ENCODE measurements around the gene COL26A1. TPM values are rescaled to one million over a fixed set of nuclear protein-coding genes. Genes with fewer than 3 reads are reported as not detected.
"Not testable (repeated sequence)": the region's sequence is repeated elsewhere in the genome, so short reads cannot be mapped to it uniquely, and the experiment has no call there.

Gene COL26A1
- total RNA-seq, 2 experiments from 2014 or later, result not detected

DNA sequence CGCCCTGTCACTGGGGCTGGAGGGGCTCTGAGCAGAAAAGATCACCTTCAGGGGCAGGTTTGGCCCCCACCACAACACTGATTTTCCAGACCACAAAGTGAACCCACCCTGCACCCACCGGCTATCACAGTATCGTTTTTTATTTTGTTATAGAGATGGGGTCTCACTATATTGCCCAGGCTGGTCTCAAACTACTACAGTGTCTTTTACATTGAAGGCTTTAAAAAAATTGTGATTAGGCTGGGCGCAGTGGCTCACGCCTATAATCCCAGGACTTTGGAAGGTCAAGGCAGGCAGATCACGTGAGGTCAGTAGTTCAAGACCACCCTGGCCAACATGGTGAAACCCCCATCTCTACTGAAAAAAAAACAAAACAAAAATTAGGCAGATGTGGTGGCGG is 125.1 kb downstream of the COL26A1 start:
- no peaks in the 10 kb centered on the region for H3K4me1 ChIP-seq (ENCODE audit: insufficient read depth, low read length, poor library complexity, severe bottlenecking)
- no peak for DNase-seq (ENCODE audit: low spot score)
- no peak overlapping the region for H2AFZ ChIP-seq (ENCODE audit: low read length)
- no peaks in the 10 kb centered on the region for H3K79me2 ChIP-seq (ENCODE audit: insufficient read depth, low read depth, low read length)
- CTCF ChIA-PET (ENCODE audit: unreplicated experiment), result no interaction called here
- H3K9me3 ChIP-seq (ENCODE audit: low read length), result no peaks in the 10 kb centered on the region
- BruUV-seq (replicated peaks), result no TSS peak
- H3K9me2 ChIP-seq (ENCODE audit: insufficient read depth, low read length), result no peaks in the 10 kb centered on the region
- no peak overlapping the region for H3K4me2 ChIP-seq (ENCODE audit: low read length)
- no peaks in the 10 kb centered on the region for H4K20me1 ChIP-seq (ENCODE audit: insufficient read depth, low read length)
- no peak overlapping the region for H3K27ac ChIP-seq (ENCODE audit: low read depth, low read length, poor library complexity, severe bottlenecking)
- POLR2A ChIA-PET, result interaction anchor here (0.7 kb wide), 1 partner anchor 86 kb away, joined by 3 read pairs; no protein-coding TSS in a partner anchor
- intact Hi-C loops (cut with micrococcal nuclease; ENCODE audit: unreplicated experiment), result no loop called here
- H3K4me3 ChIP-seq (ENCODE audit: low read depth, low read length, poor library complexity, severe bottlenecking), result no peak overlapping the region
- TF ChIP-seq, protein P1, sequence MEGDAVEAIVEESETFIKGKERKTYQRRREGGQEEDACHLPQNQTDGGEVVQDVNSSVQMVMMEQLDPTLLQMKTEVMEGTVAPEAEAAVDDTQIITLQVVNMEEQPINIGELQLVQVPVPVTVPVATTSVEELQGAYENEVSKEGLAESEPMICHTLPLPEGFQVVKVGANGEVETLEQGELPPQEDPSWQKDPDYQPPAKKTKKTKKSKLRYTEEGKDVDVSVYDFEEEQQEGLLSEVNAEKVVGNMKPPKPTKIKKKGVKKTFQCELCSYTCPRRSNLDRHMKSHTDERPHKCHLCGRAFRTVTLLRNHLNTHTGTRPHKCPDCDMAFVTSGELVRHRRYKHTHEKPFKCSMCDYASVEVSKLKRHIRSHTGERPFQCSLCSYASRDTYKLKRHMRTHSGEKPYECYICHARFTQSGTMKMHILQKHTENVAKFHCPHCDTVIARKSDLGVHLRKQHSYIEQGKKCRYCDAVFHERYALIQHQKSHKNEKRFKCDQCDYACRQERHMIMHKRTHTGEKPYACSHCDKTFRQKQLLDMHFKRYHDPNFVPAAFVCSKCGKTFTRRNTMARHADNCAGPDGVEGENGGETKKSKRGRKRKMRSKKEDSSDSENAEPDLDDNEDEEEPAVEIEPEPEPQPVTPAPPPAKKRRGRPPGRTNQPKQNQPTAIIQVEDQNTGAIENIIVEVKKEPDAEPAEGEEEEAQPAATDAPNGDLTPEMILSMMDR (conservative IDR thresholded peaks at IDR 0.05; ENCODE audit: low read length), result no peak
- H3K36me3 ChIP-seq (ENCODE audit: insufficient read depth, low read length), result no peaks in the 10 kb centered on the region

DNA sequence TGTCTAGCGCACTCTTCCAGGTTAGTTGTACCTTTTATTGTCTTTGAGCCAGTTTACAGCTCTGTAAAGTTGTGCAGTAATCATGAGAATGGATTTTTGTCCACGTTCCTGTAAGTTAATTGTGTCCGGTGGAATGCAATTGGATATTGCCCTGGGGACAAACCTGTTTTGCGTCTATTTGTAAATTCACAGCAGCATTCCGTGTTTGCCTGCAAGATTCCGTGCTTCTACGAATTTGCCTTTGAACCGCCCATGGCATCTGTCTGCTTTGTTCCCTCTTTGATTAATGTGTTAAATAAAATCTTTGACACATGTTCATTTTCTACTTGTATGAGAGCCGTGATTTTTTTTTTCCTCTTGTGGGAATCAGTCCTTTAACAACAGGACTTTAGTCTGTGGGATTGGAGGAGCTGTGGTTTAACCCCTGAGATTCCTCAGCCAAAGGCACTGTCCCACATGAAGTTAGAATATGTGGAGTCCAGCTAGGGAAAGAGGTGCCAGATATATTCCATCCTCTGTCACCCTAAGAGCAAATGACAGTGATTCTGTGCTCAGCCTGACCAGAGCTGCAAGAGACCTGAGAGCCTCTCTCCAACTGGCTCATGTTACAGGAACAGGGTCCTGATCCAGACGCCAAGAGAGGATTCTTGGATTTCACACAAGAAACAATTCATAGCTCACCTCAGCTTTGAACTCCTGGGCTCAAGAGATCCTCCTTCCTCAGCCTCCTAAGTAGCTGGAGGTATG is 126.3 kb downstream of the COL26A1 start:
- no peak for TF ChIP-seq EZH2phosphoT487 (IDR thresholded peaks at IDR 0.05; ENCODE audit: borderline replicate concordance, low read depth, low read length)
- TF ChIP-seq, protein P1 (conservative IDR thresholded peaks at IDR 0.05; ENCODE audit: low read length), result no peak
- H3K4me3 ChIP-seq (ENCODE audit: low read depth, low read length, poor library complexity, severe bottlenecking), result no peak overlapping the region
- ChIA-PET POLR2A (interaction anchor here (0.5 to 0.6 kb wide), 2 partner anchors 8 to 153 kb away, joined by 3 read pairs; no protein-coding TSS in a partner anchor), CTCF (ENCODE audit: unreplicated experiment) (interaction anchor here (0.6 kb wide), 1 partner anchor 790 kb away, joined by 3 read pairs; no protein-coding TSS in a partner anchor)
- H3K4me1 ChIP-seq (ENCODE audit: insufficient read depth, low read length, poor library complexity, severe bottlenecking), result no peaks in the 10 kb centered on the region
- no peak overlapping the region for H2AFZ ChIP-seq (ENCODE audit: low read length)
- intact Hi-C loops (cut with micrococcal nuclease; ENCODE audit: unreplicated experiment), result no loop called here
- H3K79me2 ChIP-seq (ENCODE audit: insufficient read depth, low read depth, low read length), result no peaks in the 10 kb centered on the region
- H3K4me2 ChIP-seq (ENCODE audit: low read length), result no peak overlapping the region
- no peaks in the 10 kb centered on the region for H3K36me3 ChIP-seq (ENCODE audit: insufficient read depth, low read length)
- H3K9me2 ChIP-seq (ENCODE audit: insufficient read depth, low read length), result no peaks in the 10 kb centered on the region
- no peaks in the 10 kb centered on the region for H4K20me1 ChIP-seq (ENCODE audit: insufficient read depth, low read length)
- H3K9me3 ChIP-seq (ENCODE audit: low read length), result no peaks in the 10 kb centered on the region
- H3K27ac ChIP-seq (ENCODE audit: low read depth, low read length, poor library complexity, severe bottlenecking), result no peak overlapping the region
- no TSS peak for BruUV-seq (replicated peaks)
- DNase-seq (ENCODE audit: low spot score), result no peak

GRCh38 chr7:101490439-101490838 is 127.8 kb downstream of the COL26A1 start:
- CTCF ChIA-PET (ENCODE audit: unreplicated experiment); H3K4me2 ChIP-seq (ENCODE audit: low read length); H4K20me1 ChIP-seq (ENCODE audit: insufficient read depth, low read length); H3K9me2 ChIP-seq (ENCODE audit: insufficient read depth, low read length); H3K9me3 ChIP-seq (ENCODE audit: low read length); H3K4me3 ChIP-seq (ENCODE audit: low read depth, low read length, poor library complexity, severe bottlenecking); BruUV-seq (replicated peaks); POLR2A ChIA-PET; H3K79me2 ChIP-seq (ENCODE audit: insufficient read depth, low read depth, low read length); H2AFZ ChIP-seq (ENCODE audit: low read length); DNase-seq (ENCODE audit: low spot score); H3K27ac ChIP-seq (ENCODE audit: low read depth, low read length, poor library complexity, severe bottlenecking); H3K36me3 ChIP-seq (ENCODE audit: insufficient read depth, low read length); intact Hi-C loops (cut with micrococcal nuclease; ENCODE audit: unreplicated experiment); H3K4me1 ChIP-seq (ENCODE audit: insufficient read depth, low read length, poor library complexity, severe bottlenecking): not testable (repeated sequence)

GRCh38 chr7:101491442-101491841 is 128.8 kb downstream of the COL26A1 start:
- H3K4me2 ChIP-seq (ENCODE audit: low read length); DNase-seq (ENCODE audit: low spot score); H2AFZ ChIP-seq (ENCODE audit: low read length); CTCF ChIA-PET (ENCODE audit: unreplicated experiment); H3K9me2 ChIP-seq (ENCODE audit: insufficient read depth, low read length); H3K9me3 ChIP-seq (ENCODE audit: low read length); H4K20me1 ChIP-seq (ENCODE audit: insufficient read depth, low read length); H3K4me1 ChIP-seq (ENCODE audit: insufficient read depth, low read length, poor library complexity, severe bottlenecking); POLR2A ChIA-PET; intact Hi-C loops (cut with micrococcal nuclease; ENCODE audit: unreplicated experiment); BruUV-seq (replicated peaks); H3K4me3 ChIP-seq (ENCODE audit: low read depth, low read length, poor library complexity, severe bottlenecking); H3K27ac ChIP-seq (ENCODE audit: low read depth, low read length, poor library complexity, severe bottlenecking); H3K36me3 ChIP-seq (ENCODE audit: insufficient read depth, low read length); H3K79me2 ChIP-seq (ENCODE audit: insufficient read depth, low read depth, low read length): not testable (repeated sequence)

All from OCI-LY7 (cell line).